ENCODE measurements around the gene SLC25A4.

SLC25A4 gene

GRCh38 chr4:185137233-185137925 is 5.7 kb upstream of the SLC25A4 start:
- H3K27ac ChIP-seq = no peak overlapping the region
- TF ChIP-seq, protein P1, sequence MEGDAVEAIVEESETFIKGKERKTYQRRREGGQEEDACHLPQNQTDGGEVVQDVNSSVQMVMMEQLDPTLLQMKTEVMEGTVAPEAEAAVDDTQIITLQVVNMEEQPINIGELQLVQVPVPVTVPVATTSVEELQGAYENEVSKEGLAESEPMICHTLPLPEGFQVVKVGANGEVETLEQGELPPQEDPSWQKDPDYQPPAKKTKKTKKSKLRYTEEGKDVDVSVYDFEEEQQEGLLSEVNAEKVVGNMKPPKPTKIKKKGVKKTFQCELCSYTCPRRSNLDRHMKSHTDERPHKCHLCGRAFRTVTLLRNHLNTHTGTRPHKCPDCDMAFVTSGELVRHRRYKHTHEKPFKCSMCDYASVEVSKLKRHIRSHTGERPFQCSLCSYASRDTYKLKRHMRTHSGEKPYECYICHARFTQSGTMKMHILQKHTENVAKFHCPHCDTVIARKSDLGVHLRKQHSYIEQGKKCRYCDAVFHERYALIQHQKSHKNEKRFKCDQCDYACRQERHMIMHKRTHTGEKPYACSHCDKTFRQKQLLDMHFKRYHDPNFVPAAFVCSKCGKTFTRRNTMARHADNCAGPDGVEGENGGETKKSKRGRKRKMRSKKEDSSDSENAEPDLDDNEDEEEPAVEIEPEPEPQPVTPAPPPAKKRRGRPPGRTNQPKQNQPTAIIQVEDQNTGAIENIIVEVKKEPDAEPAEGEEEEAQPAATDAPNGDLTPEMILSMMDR (IDR thresholded peaks at IDR 0.05) = no peak

GRCh38 chr4:185138161-185138560 is 4.9 kb upstream of the SLC25A4 start:
- no peak overlapping the region for H3K27ac ChIP-seq
- TF ChIP-seq, protein P1 (IDR thresholded peaks at IDR 0.05) = no peak
- no peak for TF ChIP-seq ZFX (IDR thresholded peaks at IDR 0.05; ENCODE audit: borderline replicate concordance)

GRCh38 chr4:185139736-185140135 is 3.3 kb upstream of the SLC25A4 start:
- H3K27ac ChIP-seq = no peak overlapping the region
- TF ChIP-seq, protein P1 (IDR thresholded peaks at IDR 0.05) = no peak
- TF ChIP-seq ZFX (IDR thresholded peaks at IDR 0.05; ENCODE audit: borderline replicate concordance) = no peak

GRCh38 chr4:185141777-185142176 is 1.3 kb upstream of the SLC25A4 start:
- no peak for TF ChIP-seq ZFX (IDR thresholded peaks at IDR 0.05; ENCODE audit: borderline replicate concordance)
- TF ChIP-seq, protein P1 (IDR thresholded peaks at IDR 0.05) = no peak
- no peak overlapping the region for H3K27ac ChIP-seq

DNA sequence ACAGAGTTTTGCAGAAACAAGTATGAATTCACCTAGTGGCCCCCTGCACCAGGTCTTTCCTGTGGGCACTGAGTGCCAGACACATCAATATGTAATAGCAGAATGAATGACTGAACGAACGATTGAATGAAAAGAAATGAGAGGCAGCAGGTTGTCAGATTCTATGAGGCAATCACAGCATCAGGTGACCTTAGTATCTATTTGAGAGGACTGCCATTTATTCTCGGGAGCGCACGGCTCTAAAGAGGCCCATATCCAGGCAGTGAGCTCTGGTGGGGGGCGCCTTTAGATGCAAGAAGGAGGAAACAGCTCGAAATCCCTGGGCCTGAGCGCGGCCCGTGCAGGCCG is 528 bp upstream of the SLC25A4 start:
- no peak for TF ChIP-seq ZFX (IDR thresholded peaks at IDR 0.05; ENCODE audit: borderline replicate concordance)
- TF ChIP-seq, protein P1 (IDR thresholded peaks at IDR 0.05) = no peak
- H3K27ac ChIP-seq = peak overlapping the region; percentile 67

DNA sequence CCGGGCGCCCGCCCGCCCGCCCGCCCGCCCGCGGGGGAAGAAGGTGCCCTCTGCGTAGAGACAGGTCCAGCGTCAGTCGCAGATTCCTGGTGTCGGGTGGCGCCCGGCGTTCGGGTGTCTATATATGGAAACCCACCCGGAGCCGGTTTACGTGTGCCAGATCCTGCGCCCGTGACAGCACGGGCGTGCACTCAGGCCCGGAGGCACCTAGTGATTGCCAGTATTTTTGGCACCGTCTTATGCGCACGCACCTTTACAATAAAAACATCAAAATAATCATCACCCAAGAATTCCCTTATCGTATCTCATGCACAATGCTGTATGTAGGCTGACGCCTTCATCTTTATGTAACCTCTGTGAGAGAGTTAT is 519 bp downstream of the SLC25A4 start:
- TF ChIP-seq, protein P1 (IDR thresholded peaks at IDR 0.05) = no peak
- no peak for TF ChIP-seq ZFX (IDR thresholded peaks at IDR 0.05; ENCODE audit: borderline replicate concordance)
- H3K27ac ChIP-seq = peak overlapping the region; percentile 67

DNA sequence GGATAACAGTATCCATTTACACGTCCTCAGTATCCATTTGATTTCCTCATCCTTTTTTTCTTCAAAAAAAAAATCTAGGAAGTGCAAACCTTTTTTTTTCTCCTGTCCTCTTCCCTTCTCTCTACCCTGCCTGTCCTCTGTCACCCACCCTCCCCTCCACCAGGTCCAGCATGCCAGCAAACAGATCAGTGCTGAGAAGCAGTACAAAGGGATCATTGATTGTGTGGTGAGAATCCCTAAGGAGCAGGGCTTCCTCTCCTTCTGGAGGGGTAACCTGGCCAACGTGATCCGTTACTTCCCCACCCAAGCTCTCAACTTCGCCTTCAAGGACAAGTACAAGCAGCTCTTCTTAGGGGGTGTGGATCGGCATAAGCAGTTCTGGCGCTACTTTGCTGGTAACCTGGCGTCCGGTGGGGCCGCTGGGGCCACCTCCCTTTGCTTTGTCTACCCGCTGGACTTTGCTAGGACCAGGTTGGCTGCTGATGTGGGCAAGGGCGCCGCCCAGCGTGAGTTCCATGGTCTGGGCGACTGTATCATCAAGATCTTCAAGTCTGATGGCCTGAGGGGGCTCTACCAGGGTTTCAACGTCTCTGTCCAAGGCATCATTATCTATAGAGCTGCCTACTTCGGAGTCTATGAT is 1.7 kb downstream of the SLC25A4 start:
- H3K27ac ChIP-seq = no peak overlapping the region
- TF ChIP-seq ZFX (IDR thresholded peaks at IDR 0.05; ENCODE audit: borderline replicate concordance) = no peak
- TF ChIP-seq, protein P1 (IDR thresholded peaks at IDR 0.05) = no peak

Data from 22Rv1 (cell line).